GM10266 (cell line): ENCODE data around the gene FAM83D.

Experiments used
- DNase-seq: peaks from one replicate; pipeline ENCODE4 v3.0.0; 2012; ENCODE audit errors: extremely low spot score
- CTCF ChIP-seq: IDR thresholded peaks from 2 replicates; pipeline ENCODE4 v1.5.1; 2012; ENCODE audit warnings: mild to moderate bottlenecking, low read depth; ENCODE audit not compliant: control insufficient read depth, insufficient read depth; ENCODE audit errors: missing control alignments

Gene FAM83D

DNA sequence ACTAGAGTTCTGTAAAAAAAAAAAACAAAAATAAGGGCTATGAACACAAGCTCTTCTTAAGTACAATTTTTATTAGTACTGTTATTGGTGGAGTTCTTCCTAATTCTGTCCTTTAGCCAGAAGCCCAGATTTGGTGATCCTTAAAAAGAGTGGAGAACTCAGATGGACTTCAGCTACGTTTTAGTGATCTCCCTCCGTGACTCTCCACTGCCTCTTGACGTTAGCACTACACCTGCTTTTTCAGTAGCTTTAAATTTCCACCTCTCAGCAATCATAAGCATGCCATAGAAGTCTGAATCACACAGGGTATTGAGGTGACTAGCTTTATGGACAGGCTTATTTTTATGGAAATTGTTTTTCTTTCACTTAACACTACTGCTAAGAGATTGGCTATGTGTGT, 53.6 kb downstream of the FAM83D start:
- no peak for DNase-seq
- no peak for TF ChIP-seq CTCF

DNA sequence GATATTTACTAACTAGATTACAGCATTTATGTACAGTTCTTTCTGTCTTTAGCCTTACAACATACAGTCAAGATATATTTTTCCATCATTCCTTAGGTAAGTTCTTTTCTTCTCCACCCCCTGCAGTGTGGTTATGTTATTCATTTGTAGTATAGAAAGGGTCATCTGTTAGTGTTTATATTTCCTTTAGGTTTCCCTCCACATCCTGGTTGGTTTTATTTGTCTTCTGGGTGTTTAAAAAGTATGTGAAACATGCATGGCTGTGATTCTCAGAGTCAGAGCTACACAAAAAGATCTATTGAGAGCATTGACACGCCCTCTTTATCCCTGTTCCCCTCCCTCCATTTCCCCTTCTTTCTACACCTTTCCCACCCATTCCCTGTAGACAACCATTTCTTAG, 56.1 kb downstream of the FAM83D start:
- DNase-seq: no peak

GRCh38 chr20:38985060-38985459, 58.8 kb downstream of the FAM83D start:
- no peak for DNase-seq
- TF ChIP-seq CTCF: no peak

More for the DNA sequence above, 56.1 kb downstream of the FAM83D start:
- TF ChIP-seq CTCF: no peak

DNA sequence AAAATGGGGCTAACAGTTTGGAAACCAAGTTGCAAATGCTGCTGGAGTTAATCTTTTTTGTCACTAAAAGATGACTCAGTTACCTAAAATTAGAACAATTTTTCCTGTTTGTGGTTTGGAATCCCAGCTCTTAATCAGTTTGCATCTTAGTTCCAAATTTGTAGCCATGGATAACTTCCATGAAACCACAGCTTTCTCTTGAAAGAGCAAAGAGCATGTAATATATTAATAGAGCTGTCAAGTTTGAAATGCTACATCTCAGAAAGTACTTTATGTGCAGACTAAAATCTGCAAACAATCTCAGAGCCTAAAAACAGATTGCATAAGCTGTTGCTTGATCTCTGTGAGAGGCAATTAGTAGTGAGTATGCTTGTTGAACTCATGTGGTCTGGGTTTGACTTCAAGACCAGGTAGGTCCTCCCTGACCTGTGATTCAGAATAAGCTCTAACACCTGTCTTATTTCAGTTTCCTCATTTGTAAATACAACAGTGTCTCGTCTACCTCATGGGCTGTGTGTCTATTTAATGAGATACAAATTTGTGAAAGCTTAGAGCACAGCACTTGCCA, 59.5 kb downstream of the FAM83D start:
- TF ChIP-seq CTCF: no peak
- DNase-seq: no peak

- DNase-seq: no peak
- no peak for TF ChIP-seq CTCF
Observed at GRCh38 chr20:38986663-38987062, 60.4 kb downstream of the FAM83D start.

DNA sequence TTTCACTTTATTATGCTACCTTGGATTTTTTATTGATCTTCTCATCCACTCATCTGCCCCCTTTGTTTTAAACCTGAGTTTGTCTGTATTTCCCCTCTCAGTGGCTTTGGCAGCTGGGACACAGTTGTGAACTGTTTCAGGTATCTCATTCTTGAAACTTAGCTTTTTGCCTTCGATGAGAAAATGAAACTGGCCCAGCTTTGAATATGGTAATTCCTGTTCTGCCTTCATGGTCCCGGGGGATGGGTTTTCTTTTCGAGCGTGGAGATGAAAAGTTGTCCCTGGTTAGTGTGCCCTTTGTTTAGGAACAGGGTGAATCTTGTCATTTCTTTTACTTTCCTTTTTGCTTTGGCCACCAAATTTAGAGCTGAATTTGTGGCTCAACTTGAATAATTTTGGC, 61.6 kb downstream of the FAM83D start:
- peak; percentile 46 for DNase-seq
- TF ChIP-seq CTCF: no peak

- no peak for DNase-seq
- TF ChIP-seq CTCF: no peak
Observed at GRCh38 chr20:38990728-38991127, 64.5 kb downstream of the FAM83D start.
